Activated CD4-positive, alpha-beta T cell treated with anti-CD3 and anti-CD28 coated beads for 24 hours (primary cell): ENCODE results near the gene ATF5.

ENCODE experiments used
- DNase-seq, 2 donors: peaks; one replicate each; pipeline ENCODE4 v3.0.0-alpha.2; 2020; ENCODE audit warnings: low read depth in 2 of 2

Gene ATF5

DNA sequence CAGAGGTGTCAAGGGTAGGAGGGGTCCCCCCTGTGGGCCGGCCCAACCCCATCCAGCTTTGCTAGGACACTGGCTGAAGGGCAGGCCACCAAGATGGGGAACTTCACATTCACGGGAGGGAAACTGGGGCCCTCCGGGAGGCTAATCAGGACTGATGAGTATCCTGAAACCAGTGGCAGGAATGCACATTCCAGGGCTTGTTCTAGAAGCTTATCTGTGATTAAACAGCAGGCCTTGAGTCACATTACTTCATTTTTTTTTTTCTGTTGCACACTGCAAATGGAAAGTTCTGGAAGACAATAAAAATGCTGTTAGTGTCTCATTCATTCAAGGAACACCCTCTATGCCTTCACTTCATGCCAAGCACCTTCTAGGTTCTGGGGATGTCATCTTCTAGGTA is 47.5 kb downstream of the ATF5 start:
- no peak for DNase-seq

DNA sequence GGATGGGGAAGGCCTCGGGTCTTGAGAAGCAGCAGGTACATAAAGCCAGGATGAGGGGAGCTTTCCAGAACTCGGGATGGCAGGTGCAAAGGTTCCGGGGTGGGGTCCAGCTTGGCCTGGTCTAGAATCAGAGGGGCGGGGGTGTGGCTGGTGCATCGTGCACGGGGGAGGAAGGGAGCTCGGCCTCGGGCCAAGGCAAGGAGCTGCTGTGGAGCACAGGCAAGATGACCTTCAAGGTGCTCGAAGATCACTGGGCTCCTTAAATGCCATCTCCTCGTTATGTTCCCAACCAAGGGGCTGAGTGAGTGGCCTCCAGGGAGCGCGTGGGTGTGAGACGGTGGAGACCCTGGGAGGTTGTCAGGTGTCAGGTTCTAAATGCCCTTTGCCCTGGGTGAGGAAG is 48.1 kb downstream of the ATF5 start:
- DNase-seq, result no peak

DNA sequence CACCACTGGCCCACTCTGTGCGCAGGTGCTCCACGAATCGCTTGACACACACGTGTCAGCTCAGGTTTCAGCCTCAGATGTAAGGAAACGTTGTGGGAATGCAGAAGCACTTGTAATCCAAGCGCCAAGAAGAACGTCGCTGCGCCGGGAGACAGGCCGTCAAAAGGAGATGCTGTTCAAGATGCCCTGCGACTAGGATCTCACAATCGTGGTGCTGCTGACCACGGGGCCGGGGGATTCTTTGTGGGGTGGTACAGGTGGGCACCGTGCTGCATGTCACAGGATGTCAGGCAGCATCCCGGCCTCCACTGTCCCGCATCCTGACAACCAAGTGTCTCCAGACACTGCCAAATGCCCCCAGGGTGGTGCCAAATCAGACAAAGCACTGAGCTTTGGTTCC is 48.9 kb downstream of the ATF5 start:
- no peak for DNase-seq

DNA sequence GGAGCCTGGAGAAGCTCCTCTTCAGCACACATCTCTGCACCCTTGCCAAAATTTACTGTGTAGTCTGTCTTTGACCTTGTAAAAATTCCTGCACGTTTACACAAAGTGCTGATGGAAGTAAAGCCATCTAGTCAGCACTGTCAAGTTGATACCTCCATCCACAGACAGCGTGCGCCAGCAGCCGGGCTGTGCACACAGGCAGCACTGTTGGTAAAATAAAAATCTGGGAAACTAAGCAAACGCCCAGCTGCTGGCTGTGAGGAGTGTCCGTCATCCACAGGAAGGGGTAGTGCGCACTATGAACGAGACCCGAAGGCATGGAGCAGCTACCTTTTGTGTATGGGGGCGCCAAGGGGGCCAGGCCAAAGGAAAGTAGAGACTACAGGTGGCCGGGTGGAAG is 49.3 kb downstream of the ATF5 start:
- no peak for DNase-seq

DNA sequence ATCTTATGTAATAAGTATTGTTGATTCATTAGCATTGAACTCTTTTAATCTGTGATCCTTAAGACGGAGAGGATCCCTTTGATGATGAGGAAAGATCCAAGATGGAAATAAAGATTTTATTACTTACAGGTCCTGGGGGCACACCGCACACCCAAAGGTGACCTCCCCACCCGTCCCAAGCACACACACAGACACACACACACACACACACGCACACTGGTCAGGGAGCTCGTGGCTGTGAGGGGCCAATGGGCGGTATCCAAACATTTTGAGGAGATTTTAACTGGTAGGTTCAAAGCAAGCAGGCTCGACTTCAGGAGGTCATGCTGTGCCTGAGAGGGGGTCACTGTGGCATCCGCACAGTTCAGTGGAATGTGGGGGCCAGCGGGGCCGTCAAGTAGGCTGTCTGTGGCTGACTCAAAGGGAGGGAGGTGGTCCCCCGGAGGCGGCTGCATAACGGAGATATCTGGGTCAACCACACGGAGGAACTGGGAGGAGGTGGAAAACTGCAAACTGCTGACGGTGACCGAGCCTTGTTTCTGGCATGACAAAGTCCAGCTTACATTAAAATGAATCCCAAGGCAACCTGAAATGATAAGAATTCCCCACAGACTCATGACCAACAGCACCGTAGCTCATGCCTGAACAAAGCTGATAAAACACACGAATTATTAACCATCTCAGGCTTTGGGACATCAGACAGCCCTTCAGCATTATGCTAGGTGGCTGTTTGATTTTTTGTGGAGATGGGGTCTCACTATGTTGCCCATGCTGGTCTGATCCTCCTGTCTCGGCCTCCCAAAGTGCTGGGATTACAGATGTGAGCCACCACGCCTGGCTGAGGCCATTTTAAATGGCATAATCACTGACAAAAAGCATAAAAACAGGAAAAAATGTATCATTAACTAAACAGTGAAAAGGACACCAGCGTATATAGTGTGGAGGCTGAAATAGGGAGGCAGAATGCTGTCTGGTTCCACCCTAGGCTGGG is 52.9 kb downstream of the ATF5 start:
- no peak for DNase-seq
